ENCODE data around the gene C11orf87. TPM values are rescaled to one million over a fixed set of nuclear protein-coding genes. Genes with fewer than 3 reads are reported as not detected.

C11orf87 gene
- total and polyA plus RNA-seq, 2 experiments from 2014 or later = 0.50 to 0.56 TPM

- TF ChIP-seq ZNF462 (CRISPR knock-in tag; IDR thresholded peaks at IDR 0.05) (no peak), REST (IDR thresholded peaks at IDR 0.05; ENCODE audit: unreplicated experiment) (no peak), EZH2 (IDR thresholded peaks at IDR 0.05; ENCODE audit: low read depth, unreplicated experiment) (no peak)
Measured at GRCh38 chr11:109432105-109432504, 10.1 kb downstream of the C11orf87 start (continued).

- peaks cover 8% of the 10 kb centered on the region; the same call in 1 of the 2 replicates for H3K9me2 ChIP-seq (ENCODE audit: insufficient read depth)
- no peaks in the 10 kb centered on the region for H3K36me3 Mint-ChIP-seq (ENCODE audit: low read depth)
- H3K27ac Mint-ChIP-seq = no peak overlapping the region
- peaks cover 2% of the 10 kb centered on the region for H3K27me3 Mint-ChIP-seq (ENCODE audit: insufficient read depth, low read depth, poor library complexity)
- no peaks in the 10 kb centered on the region for H4K20me1 ChIP-seq (replicated peaks; ENCODE audit: insufficient read depth)
- H3K79me2 ChIP-seq (replicated peaks; ENCODE audit: insufficient read depth) = no peaks in the 10 kb centered on the region
- no peak overlapping the region for H3K4me3 Mint-ChIP-seq
- H3K27me3 ChIP-seq (ENCODE audit: insufficient read depth) = no peaks in the 10 kb centered on the region
- ATAC-seq = no peak
- H2AFZ ChIP-seq = no peak overlapping the region
- H3K36me3 ChIP-seq (ENCODE audit: insufficient read depth) = no peaks in the 10 kb centered on the region
- no peak overlapping the region for H3K4me2 ChIP-seq
- H3K4me1 Mint-ChIP-seq = peaks cover 9% of the 10 kb centered on the region; the same call in 2 of the 3 replicates
- no peak for DNase-seq (ENCODE audit: low spot score)
- H3F3A ChIP-seq (replicated peaks; ENCODE audit: low read depth) = no peaks in the 10 kb centered on the region
- H3K27ac ChIP-seq (ENCODE audit: low read depth) = no peak overlapping the region
- H3K9me3 Mint-ChIP-seq = no peaks in the 10 kb centered on the region
- no peak overlapping the region for H3K4me3 ChIP-seq
- H3K4me1 ChIP-seq (ENCODE audit: insufficient read depth) = no peaks in the 10 kb centered on the region
- TF ChIP-seq ETS1 (IDR thresholded peaks at IDR 0.05) (no peak), ZNF331 (CRISPR knock-in tag; IDR thresholded peaks at IDR 0.05; ENCODE audit: low read depth) (no peak)
Measured at GRCh38 chr11:109433753-109434256, 11.8 kb downstream of the C11orf87 start.

Data from GM23338 (cell line).